Liver (tissue), 9 donors: Measurements from ENCODE around the gene GUCA2A. TPM values are rescaled to one million over a fixed set of nuclear protein-coding genes. Genes with fewer than 3 reads are reported as not detected.
A peak's percentile ranks its signal among the peaks of the same experiment; 100 is the strongest.

ENCODE experiments used
- DNase-seq: peaks from one replicate; pipeline ENCODE4 v3.0.0-alpha.2; 2017; ENCODE audit warnings: low spot score
- H3K27ac ChIP-seq, 2 donors: one replicate each; pipeline ENCODE4 v1.7.0; 2013; ENCODE audit warnings: inconsistent platforms in 2 of 2, low read length in 2 of 2, control low read depth in 1 of 2, low read depth in 1 of 2, mild to moderate bottlenecking in 1 of 2
- H3K27me3 ChIP-seq, 4 donors: one replicate each; pipeline versions ENCODE4 v1.6.1 to v1.7.0; 2013; ENCODE audit warnings: low read length in 3 of 4, inconsistent platforms in 1 of 4, mild to moderate bottlenecking in 1 of 4, moderate library complexity in 1 of 4; ENCODE audit not compliant: control insufficient read depth in 4 of 4, insufficient read depth in 4 of 4
- H3K36me3 ChIP-seq, 4 donors: one replicate each; pipeline versions ENCODE4 v1.6.1 to v1.7.0; 2013; ENCODE audit warnings: low read length in 3 of 4, mild to moderate bottlenecking in 3 of 4, low read depth in 1 of 4, moderate library complexity in 1 of 4; ENCODE audit not compliant: control insufficient read depth in 4 of 4, insufficient read depth in 3 of 4
- H3K4me1 ChIP-seq, 4 donors: one replicate each; pipeline versions ENCODE4 v1.6.1 to v1.7.0; 2013; ENCODE audit warnings: low read length in 3 of 4, mild to moderate bottlenecking in 3 of 4, moderate library complexity in 1 of 4; ENCODE audit not compliant: control insufficient read depth in 4 of 4, insufficient read depth in 4 of 4
- H3K4me3 ChIP-seq, 3 donors: one replicate each; pipeline versions ENCODE4 v1.6.1 to v1.7.0; 2013; ENCODE audit warnings: low read length in 3 of 3, control low read depth in 1 of 3, low read depth in 1 of 3, mild to moderate bottlenecking in 1 of 3
- H3K9ac ChIP-seq, 2 donors: one replicate each; pipeline ENCODE4 v1.7.0; 2013; ENCODE audit warnings: low read length in 2 of 2, mild to moderate bottlenecking in 2 of 2, moderate library complexity in 2 of 2, control low read depth in 1 of 2, low read depth in 1 of 2
- H3K9me3 ChIP-seq, 4 donors: one replicate each; pipeline versions ENCODE4 v1.6.1 to v1.7.0; 2013; ENCODE audit warnings: low read length in 3 of 4; ENCODE audit not compliant: control insufficient read depth in 4 of 4
- CTCF ChIP-seq: fragments of 150-350 bp; IDR thresholded peaks from 2 replicates; pipeline ENCODE4 v1.5.1; 2017; ENCODE audit warnings: improper control_type of control experiment, low read depth, low read length; ENCODE audit not compliant: missing input control
- EGR1 ChIP-seq, 2 donors: IDR thresholded peaks; 2 replicates each; pipeline ENCODE4 v1.6.1; 2016 to 2018; ENCODE audit warnings: antibody characterized with exemption in 2 of 2, low read depth in 2 of 2
- FOXA1 ChIP-seq: IDR thresholded peaks from 2 replicates; pipeline ENCODE4 v1.6.1; 2016; ENCODE audit warnings: antibody characterized with exemption
- FOXA2 ChIP-seq: IDR thresholded peaks from 2 replicates; pipeline ENCODE4 v1.6.1; 2016; ENCODE audit warnings: antibody characterized with exemption
- GABPA ChIP-seq, 2 donors: IDR thresholded peaks in 1 of 2; conservative IDR thresholded peaks in 1 of 2; 2 replicates each; pipeline ENCODE4 v1.6.1; 2016; ENCODE audit warnings: antibody characterized with exemption in 2 of 2, mild to moderate bottlenecking in 1 of 2, moderate library complexity in 1 of 2
- HNF4A ChIP-seq, 2 donors: conservative IDR thresholded peaks; 2 replicates each; pipeline ENCODE4 v1.6.1; 2016; ENCODE audit warnings: antibody characterized with exemption in 2 of 2, mild to moderate bottlenecking in 2 of 2
- HNF4G ChIP-seq: IDR thresholded peaks from 2 replicates; pipeline ENCODE4 v1.6.1; 2016; ENCODE audit warnings: antibody characterized with exemption
- JUND ChIP-seq, 2 donors: IDR thresholded peaks; 2 replicates each; pipeline ENCODE4 v1.6.1; 2016; ENCODE audit warnings: antibody characterized with exemption in 2 of 2
- MAX ChIP-seq: IDR thresholded peaks from 2 replicates; pipeline ENCODE4 v1.6.1; 2016; ENCODE audit warnings: antibody characterized with exemption
- NR2F2 ChIP-seq: IDR thresholded peaks from 2 replicates; pipeline ENCODE4 v1.6.1; 2016; ENCODE audit warnings: antibody characterized with exemption
- RAD21 ChIP-seq, 2 donors: IDR thresholded peaks; 2 replicates each; pipeline ENCODE4 v1.6.1; 2016; ENCODE audit warnings: antibody characterized with exemption in 2 of 2, mild to moderate bottlenecking in 2 of 2
- REST ChIP-seq: IDR thresholded peaks from 2 replicates; pipeline ENCODE4 v1.6.1; 2016; ENCODE audit warnings: antibody characterized with exemption, mild to moderate bottlenecking
- RXRA ChIP-seq, 2 donors: IDR thresholded peaks; 2 replicates each; pipeline ENCODE4 v1.6.1; 2017 to 2018; ENCODE audit warnings: antibody characterized with exemption in 2 of 2, mild to moderate bottlenecking in 1 of 2
- SP1 ChIP-seq: IDR thresholded peaks from 2 replicates; pipeline ENCODE4 v1.6.1; 2018; ENCODE audit warnings: antibody characterized with exemption, mild to moderate bottlenecking
- TAF1 ChIP-seq: conservative IDR thresholded peaks from 2 replicates; pipeline ENCODE4 v1.6.1; 2016; ENCODE audit warnings: antibody characterized with exemption, mild to moderate bottlenecking
- YY1 ChIP-seq: IDR thresholded peaks from 2 replicates; pipeline ENCODE4 v1.6.1; 2016; ENCODE audit warnings: antibody characterized with exemption, mild to moderate bottlenecking
- WGBS: extraction: QIAGEN DNeasy Blood & Tissue Kit; methylation state at CpG from one replicate; pipeline ENCODE4 v1.1.7; 2013; 5-methylcytosine and 5-hydroxymethylcytosine counted together
- polyA plus RNA-seq, 2 donors: library from polyadenylated mRNA; stranded (reverse) in 1 of 2; unstranded in 1 of 2; fragments of 200-250 nt in 1 of 2; fragments of >200 nt in 1 of 2; fragmentation: Nextera tagmentation in 1 of 2; extraction: Ambion mirVana in 1 of 2; gene quantifications; one replicate each; pipeline versions ENCODE4 v1.2.1 to v1.2.3, GENCODE V29; 2013 to 2015
- total RNA-seq, 2 donors: library from RNA; depleted of rRNA; stranded (reverse); fragments of >200 nt; gene quantifications; one replicate each; pipeline ENCODE4 v1.2.3, GENCODE V29; 2014
- donor health status: healthy.
- donor health status: healthy.
- donor health status: healthy.
- donor health status: healthy.
- donor health status: healthy.

Gene GUCA2A
- total and polyA plus RNA-seq, 4 donors: not detected

GRCh38 chr1:42165511-42166210, 1.1 kb upstream of the GUCA2A start:
- Histone ChIP-seq H3K36me3 (no peaks in the 10 kb centered on the region), H3K27ac (no peak overlapping the region), H3K4me1 (peaks cover 0 to 4% (median 0%) of the 10 kb centered on the region in 4 donors), H3K9me3 (peaks cover 0 to 3% (median 0%) of the 10 kb centered on the region in 4 donors), H3K9ac (no peak overlapping the region), H3K4me3 (no peak overlapping the region), H3K27me3 (no peaks in the 10 kb centered on the region)
- WGBS: 56% methylated on average over 12 of the region's 12 CpGs
- DNase-seq: no peak
- TF ChIP-seq SP1 (peak; percentile 24), TAF1 (no peak), NR2F2 (peak; percentile 30), RAD21 (IDR thresholded peaks at IDR 0.05) (no peak), EGR1 (IDR thresholded peaks at IDR 0.05; ENCODE audit: low read depth in 2 of 2) (no peak), YY1 (no peak), GABPA (IDR thresholded peaks at IDR 0.05 in 1 of 2, conservative IDR thresholded peaks at IDR 0.05 in 1 of 2) (no peak), HNF4A (conservative IDR thresholded peaks at IDR 0.05) (no peak), FOXA2 (peak; percentile 6), HNF4G (no peak)

- TF ChIP-seq MAX (no peak), YY1 (no peak), HNF4G (no peak), FOXA1 (no peak), HNF4A (conservative IDR thresholded peaks at IDR 0.05) (no peak), JUND (IDR thresholded peaks at IDR 0.05) (no peak), CTCF (no peak), REST (no peak), RAD21 (IDR thresholded peaks at IDR 0.05) (no peak), NR2F2 (no peak), FOXA2 (no peak), EGR1 (IDR thresholded peaks at IDR 0.05; ENCODE audit: low read depth in 2 of 2) (no peak), RXRA (IDR thresholded peaks at IDR 0.05) (no peak), SP1 (no peak)
- Histone ChIP-seq H3K27ac (no peak overlapping the region), H3K36me3 (no peaks in the 10 kb centered on the region), H3K9me3 (peaks cover 0 to 3% (median under 1%) of the 10 kb centered on the region in 4 donors), H3K4me1 (peaks cover 0 to 4% (median 0%) of the 10 kb centered on the region in 4 donors), H3K27me3 (no peaks in the 10 kb centered on the region), H3K4me3 (no peak overlapping the region), H3K9ac (no peak overlapping the region)
- DNase-seq: no peak
- WGBS: 91% methylated on average over 16 of the region's 16 CpGs
Observed at GRCh38 chr1:42163536-42164503, 725 bp downstream of the GUCA2A start.
